ENCODE results near the gene SPEG. TPM values are rescaled to one million over a fixed set of nuclear protein-coding genes. Genes with fewer than 3 reads are reported as not detected.
A peak's percentile ranks its signal among the peaks of the same experiment; 100 is the strongest.

Gene SPEG
- total and polyA plus RNA-seq, 4 donors = 3.7 to 15.6 (median 9.6) TPM

DNA sequence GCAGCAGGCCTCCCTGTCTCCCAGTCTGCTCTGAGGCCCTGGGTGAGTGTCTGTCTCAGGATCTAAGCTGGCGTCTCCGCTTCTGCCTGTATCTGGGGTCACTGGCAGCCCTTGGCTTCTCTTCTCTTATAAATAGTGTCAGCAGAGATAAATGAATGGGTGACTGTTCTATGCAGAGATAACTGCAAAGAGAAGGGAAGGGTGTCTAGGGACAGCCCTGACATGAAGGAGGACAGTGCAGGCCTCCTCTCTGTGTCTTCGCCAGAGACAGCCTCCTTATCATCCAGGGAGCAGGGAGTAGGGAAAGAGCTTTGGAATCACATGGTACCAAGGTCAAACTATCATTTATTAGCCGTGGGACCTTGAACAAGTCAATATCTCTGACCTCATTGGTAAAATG lies 35.8 kb downstream of the SPEG start:
- Histone ChIP-seq H3K36me3 (ENCODE audit: control insufficient read depth in 4 of 4, insufficient read depth in 4 of 4, low read length in 4 of 4) (peaks cover 0 to 14% (median under 1%) of the 10 kb centered on the region in 4 donors), H3K4me3 (no peak overlapping the region), H3K4me1 (ENCODE audit: control insufficient read depth in 5 of 5, insufficient read depth in 5 of 5, low read length in 5 of 5) (peaks cover 0 to 3% (median 0%) of the 10 kb centered on the region in 5 donors), H3K9me3 (ENCODE audit: control insufficient read depth in 4 of 4, insufficient read depth in 3 of 4, low read length in 3 of 4) (peaks cover 0 to 2% (median 0%) of the 10 kb centered on the region in 4 donors), H3K27ac (ENCODE audit: low read depth in 1 of 2, low read length in 1 of 2) (peak overlapping the region in 1 of 2 donors; percentile 28), H3K27me3 (ENCODE audit: control insufficient read depth in 3 of 3, insufficient read depth in 3 of 3, low read length in 2 of 3) (no peaks in the 10 kb centered on the region), H3K9ac (ENCODE audit: insufficient read depth in 1 of 2, low read length in 2 of 2) (no peak overlapping the region)
- TF ChIP-seq, protein P1, sequence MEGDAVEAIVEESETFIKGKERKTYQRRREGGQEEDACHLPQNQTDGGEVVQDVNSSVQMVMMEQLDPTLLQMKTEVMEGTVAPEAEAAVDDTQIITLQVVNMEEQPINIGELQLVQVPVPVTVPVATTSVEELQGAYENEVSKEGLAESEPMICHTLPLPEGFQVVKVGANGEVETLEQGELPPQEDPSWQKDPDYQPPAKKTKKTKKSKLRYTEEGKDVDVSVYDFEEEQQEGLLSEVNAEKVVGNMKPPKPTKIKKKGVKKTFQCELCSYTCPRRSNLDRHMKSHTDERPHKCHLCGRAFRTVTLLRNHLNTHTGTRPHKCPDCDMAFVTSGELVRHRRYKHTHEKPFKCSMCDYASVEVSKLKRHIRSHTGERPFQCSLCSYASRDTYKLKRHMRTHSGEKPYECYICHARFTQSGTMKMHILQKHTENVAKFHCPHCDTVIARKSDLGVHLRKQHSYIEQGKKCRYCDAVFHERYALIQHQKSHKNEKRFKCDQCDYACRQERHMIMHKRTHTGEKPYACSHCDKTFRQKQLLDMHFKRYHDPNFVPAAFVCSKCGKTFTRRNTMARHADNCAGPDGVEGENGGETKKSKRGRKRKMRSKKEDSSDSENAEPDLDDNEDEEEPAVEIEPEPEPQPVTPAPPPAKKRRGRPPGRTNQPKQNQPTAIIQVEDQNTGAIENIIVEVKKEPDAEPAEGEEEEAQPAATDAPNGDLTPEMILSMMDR (IDR thresholded peaks at IDR 0.05; ENCODE audit: control extremely low read depth, extremely low read depth) = no peak
- DNase-seq = no peak
- ATAC-seq (ENCODE audit: insufficient read depth, low FRiP score) = no peak
- 70 to 80% methylated on average over 4 of the region's 4 CpGs for WGBS, 2 donors

DNA sequence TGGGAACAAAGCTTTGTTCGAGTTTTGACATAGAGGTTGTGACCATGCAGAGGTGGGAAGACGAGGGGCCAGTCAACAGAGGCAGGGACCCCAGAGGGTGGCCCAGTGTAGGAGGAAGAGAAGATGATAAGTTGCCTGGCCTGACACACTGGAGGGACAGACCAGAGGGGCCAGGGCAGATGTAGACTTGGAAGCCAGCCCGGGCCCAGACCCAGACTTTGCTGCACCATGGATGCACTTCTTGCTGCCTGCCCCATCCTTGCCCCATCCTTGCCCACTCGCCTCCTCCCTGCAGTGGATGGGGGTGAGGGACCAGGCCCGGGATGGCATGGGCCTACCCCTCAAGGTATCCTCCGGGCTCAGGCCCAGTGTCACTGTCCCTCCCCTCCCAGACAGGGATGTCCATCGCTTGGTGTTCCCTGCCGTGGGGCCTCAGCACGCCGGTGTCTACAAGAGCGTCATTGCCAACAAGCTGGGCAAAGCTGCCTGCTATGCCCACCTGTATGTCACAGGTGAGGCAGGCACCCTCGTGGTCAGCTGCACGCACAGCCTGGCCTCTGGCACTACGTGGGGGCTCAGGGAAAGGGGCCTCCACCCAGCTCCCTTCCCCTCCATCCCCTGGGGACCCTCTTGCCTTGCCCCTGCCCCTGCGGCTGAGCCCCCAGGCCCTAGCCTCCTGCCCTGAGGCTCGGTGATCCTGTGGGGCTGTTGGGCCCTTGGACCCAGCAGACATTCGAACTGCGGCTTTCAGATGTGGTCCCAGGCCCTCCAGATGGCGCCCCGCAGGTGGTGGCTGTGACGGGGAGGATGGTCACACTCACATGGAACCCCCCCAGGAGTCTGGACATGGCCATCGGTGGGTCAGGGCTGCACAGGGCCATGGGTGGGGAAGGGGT lies 37.1 kb downstream of the SPEG start:
- Histone ChIP-seq H3K4me3 (no peak overlapping the region), H3K36me3 (ENCODE audit: control insufficient read depth in 4 of 4, insufficient read depth in 4 of 4, low read length in 4 of 4) (peaks cover 0 to 9% (median 0%) of the 10 kb centered on the region in 4 donors), H3K27me3 (ENCODE audit: control insufficient read depth in 3 of 3, insufficient read depth in 3 of 3, low read length in 2 of 3) (no peaks in the 10 kb centered on the region), H3K27ac (ENCODE audit: low read depth in 1 of 2, low read length in 1 of 2) (no peak overlapping the region), H3K9me3 (ENCODE audit: control insufficient read depth in 4 of 4, insufficient read depth in 3 of 4, low read length in 3 of 4) (peaks cover 0 to 2% (median 0%) of the 10 kb centered on the region in 4 donors), H3K4me1 (ENCODE audit: control insufficient read depth in 5 of 5, insufficient read depth in 5 of 5, low read length in 5 of 5) (peaks cover 0 to 3% (median 0%) of the 10 kb centered on the region in 5 donors), H3K9ac (ENCODE audit: insufficient read depth in 1 of 2, low read length in 2 of 2) (no peak overlapping the region)
- DNase-seq (no peak), ATAC-seq (ENCODE audit: insufficient read depth, low FRiP score) (no peak)
- 83 to 87% methylated on average over 21 to 22 of the region's 22 CpGs for WGBS, 2 donors
- TF ChIP-seq, protein P1 (IDR thresholded peaks at IDR 0.05; ENCODE audit: control extremely low read depth, extremely low read depth) = no peak

DNA sequence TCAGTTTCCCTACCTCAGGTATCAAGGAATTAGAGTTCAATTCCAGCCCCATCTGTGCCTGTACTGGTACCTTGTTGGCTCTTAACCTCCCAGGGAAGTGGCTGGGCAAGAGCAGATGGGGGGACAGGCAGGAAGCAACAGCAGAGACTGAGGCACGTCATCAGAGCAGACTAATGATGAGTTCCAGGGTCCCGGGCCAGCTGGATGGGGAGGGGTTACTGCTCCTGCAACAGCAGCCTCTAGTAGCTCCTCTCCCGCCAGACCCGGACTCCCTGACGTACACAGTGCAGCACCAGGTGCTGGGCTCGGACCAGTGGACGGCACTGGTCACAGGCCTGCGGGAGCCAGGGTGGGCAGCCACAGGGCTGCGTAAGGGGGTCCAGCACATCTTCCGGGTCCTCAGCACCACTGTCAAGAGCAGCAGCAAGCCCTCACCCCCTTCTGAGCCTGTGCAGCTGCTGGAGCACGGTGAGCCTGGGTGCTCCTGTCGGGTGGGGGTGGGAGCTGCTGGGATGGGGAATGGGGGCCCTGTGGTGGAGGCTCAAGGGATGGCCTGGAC lies 38.1 kb downstream of the SPEG start:
- 84 to 90% methylated on average over 12 of the region's 12 CpGs for WGBS, 2 donors
- H3K4me1 ChIP-seq (ENCODE audit: control insufficient read depth in 5 of 5, insufficient read depth in 5 of 5, low read length in 5 of 5) = peaks cover 0 to 10% (median 3%) of the 10 kb centered on the region in 5 donors
- no peak for ATAC-seq (ENCODE audit: insufficient read depth, low FRiP score)
- H3K36me3 ChIP-seq (ENCODE audit: control insufficient read depth in 4 of 4, insufficient read depth in 4 of 4, low read length in 4 of 4) = peaks cover 0 to 7% (median 0%) of the 10 kb centered on the region in 4 donors
- TF ChIP-seq, protein P1 (IDR thresholded peaks at IDR 0.05; ENCODE audit: control extremely low read depth, extremely low read depth) = no peak
- H3K9me3 ChIP-seq (ENCODE audit: control insufficient read depth in 4 of 4, insufficient read depth in 3 of 4, low read length in 3 of 4) = peaks cover 0 to 3% (median 0%) of the 10 kb centered on the region in 4 donors
- H3K27ac ChIP-seq (ENCODE audit: low read depth in 1 of 2, low read length in 1 of 2) = no peak overlapping the region
- H3K27me3 ChIP-seq (ENCODE audit: control insufficient read depth in 3 of 3, insufficient read depth in 3 of 3, low read length in 2 of 3) = no peaks in the 10 kb centered on the region
- no peak for DNase-seq
- no peak overlapping the region for H3K9ac ChIP-seq (ENCODE audit: insufficient read depth in 1 of 2, low read length in 2 of 2)
- H3K4me3 ChIP-seq = no peak overlapping the region
